Suprapubic skin (tissue), 4 donors: ENCODE measurements around the gene MMAB. TPM values are rescaled to one million over a fixed set of nuclear protein-coding genes. Genes with fewer than 3 reads are reported as not detected.
A peak's percentile ranks its signal among the peaks of the same experiment; 100 is the strongest.

Experiments
- DNase-seq, 2 donors: peaks; one replicate each; pipeline ENCODE4 v3.0.0-alpha.2; 2019; ENCODE audit warnings: low spot score in 2 of 2
- H3K27ac ChIP-seq: fragments of 200-600 bp; sonication (generic); one replicate; pipeline ENCODE4 v1.5.1; 2019
- H3K27me3 ChIP-seq: fragments of 200-600 bp; sonication (generic); one replicate; pipeline ENCODE4 v1.5.1; 2019
- H3K36me3 ChIP-seq: fragments of 200-600 bp; sonication (generic); one replicate; pipeline ENCODE4 v1.5.1; 2019
- H3K4me1 ChIP-seq: fragments of 200-600 bp; sonication (generic); one replicate; pipeline ENCODE4 v1.5.1; 2019
- H3K4me3 ChIP-seq: fragments of 200-600 bp; sonication (generic); one replicate; pipeline ENCODE4 v1.5.1; 2019; ENCODE audit warnings: mild to moderate bottlenecking
- H3K9me3 ChIP-seq: fragments of 200-600 bp; sonication (generic); one replicate; pipeline ENCODE4 v1.5.1; 2019
- EP300 ChIP-seq: sonication (generic); formaldehyde crosslinking; IDR thresholded peaks from one replicate; pipeline ENCODE4 v1.6.1; 2017; ENCODE audit warnings: antibody characterized with exemption
- POLR2A ChIP-seq, 2 donors: fragments of 450-650 bp; IDR thresholded peaks; one replicate each; pipeline ENCODE4 v1.6.1; 2017; ENCODE audit warnings: antibody characterized with exemption in 2 of 2, mild to moderate bottlenecking in 2 of 2, moderate library complexity in 2 of 2
- POLR2AphosphoS5 ChIP-seq, 3 donors: sonication (generic); formaldehyde crosslinking; IDR thresholded peaks; one replicate each; pipeline ENCODE4 v1.6.1; 2017; ENCODE audit warnings: antibody characterized with exemption in 3 of 3
- WGBS: methylation state at CpG from one replicate; pipeline ENCODE4 v1.1.5; 2018; 5-methylcytosine and 5-hydroxymethylcytosine counted together
- total RNA-seq, 4 donors: library from RNA; depleted of rRNA; stranded (reverse); fragments of >200 nt; gene quantifications; one replicate each; pipeline ENCODE4 v1.1.0, GENCODE V29; 2016
- TF ChIP-seq, protein P1 (sequence below), 2 donors: fragments of 200-600 bp in 1 of 2; fragments of 450-650 bp in 1 of 2; sonication (generic) in 1 of 2; IDR thresholded peaks; one replicate each; pipeline ENCODE4 v1.5.1; 2016 to 2019; ENCODE audit warnings: antibody characterized with exemption in 2 of 2, mild to moderate bottlenecking in 1 of 2, moderate library complexity in 1 of 2

The MMAB gene
- total RNA-seq, 4 donors from 2014 or later = 17.1 to 37.2 (median 24.5) TPM

DNA sequence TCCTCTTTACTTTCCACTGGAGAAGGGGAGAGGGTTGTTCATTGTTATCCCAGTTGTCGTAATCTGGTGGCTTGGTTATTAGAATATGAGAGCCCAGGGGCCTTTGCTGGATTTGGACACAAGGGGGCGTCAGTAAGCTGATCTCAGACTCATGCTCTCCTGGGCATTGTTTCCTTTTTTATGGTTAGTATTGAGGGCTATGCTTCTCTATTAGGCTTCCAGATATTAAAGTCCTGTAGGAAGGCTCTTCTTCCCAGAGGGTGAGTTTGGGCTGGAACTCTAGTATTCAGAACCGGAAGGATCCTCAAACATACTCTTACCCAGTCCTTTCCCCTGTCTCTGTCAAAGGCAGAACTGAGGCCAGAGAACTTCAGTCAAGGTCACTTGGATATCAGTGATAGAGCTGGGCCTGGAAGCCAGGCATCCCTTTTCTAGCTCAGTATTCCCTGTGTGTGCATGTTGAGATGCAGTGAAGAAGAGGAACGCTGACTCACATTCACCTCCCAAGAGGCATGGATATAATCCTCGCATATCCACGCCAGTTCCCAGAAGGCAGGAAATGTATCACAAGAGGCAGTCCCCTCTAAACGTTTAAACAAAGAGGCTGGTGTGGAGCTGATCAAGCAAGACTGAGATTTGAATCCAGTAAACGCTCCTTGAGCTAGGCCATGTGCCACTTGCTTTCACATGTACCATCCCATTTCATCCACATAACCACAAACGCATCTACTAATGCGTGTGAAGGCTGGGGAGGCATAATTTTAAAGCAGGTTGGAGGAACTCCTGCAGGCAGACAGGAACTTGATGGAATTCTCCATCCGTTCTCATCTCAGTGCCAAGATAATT lies 54.3 kb downstream of the MMAB start:
- H3K27ac ChIP-seq = peak overlapping the region; percentile 3
- WGBS = 61% methylated on average over 11 of the region's 11 CpGs
- no peak overlapping the region for H3K4me3 ChIP-seq
- peak in 1 of 2 donors; percentile 59 for DNase-seq
- peaks cover 96% of the 10 kb centered on the region for H3K36me3 ChIP-seq
- H3K9me3 ChIP-seq = no peaks in the 10 kb centered on the region
- TF ChIP-seq POLR2A (IDR thresholded peaks at IDR 0.05) = no peak
- TF ChIP-seq, protein P1, sequence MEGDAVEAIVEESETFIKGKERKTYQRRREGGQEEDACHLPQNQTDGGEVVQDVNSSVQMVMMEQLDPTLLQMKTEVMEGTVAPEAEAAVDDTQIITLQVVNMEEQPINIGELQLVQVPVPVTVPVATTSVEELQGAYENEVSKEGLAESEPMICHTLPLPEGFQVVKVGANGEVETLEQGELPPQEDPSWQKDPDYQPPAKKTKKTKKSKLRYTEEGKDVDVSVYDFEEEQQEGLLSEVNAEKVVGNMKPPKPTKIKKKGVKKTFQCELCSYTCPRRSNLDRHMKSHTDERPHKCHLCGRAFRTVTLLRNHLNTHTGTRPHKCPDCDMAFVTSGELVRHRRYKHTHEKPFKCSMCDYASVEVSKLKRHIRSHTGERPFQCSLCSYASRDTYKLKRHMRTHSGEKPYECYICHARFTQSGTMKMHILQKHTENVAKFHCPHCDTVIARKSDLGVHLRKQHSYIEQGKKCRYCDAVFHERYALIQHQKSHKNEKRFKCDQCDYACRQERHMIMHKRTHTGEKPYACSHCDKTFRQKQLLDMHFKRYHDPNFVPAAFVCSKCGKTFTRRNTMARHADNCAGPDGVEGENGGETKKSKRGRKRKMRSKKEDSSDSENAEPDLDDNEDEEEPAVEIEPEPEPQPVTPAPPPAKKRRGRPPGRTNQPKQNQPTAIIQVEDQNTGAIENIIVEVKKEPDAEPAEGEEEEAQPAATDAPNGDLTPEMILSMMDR (IDR thresholded peaks at IDR 0.05) = peak; percentile 61 to 72
- H3K27me3 ChIP-seq = no peaks in the 10 kb centered on the region
- H3K4me1 ChIP-seq = peaks cover 3% of the 10 kb centered on the region

DNA sequence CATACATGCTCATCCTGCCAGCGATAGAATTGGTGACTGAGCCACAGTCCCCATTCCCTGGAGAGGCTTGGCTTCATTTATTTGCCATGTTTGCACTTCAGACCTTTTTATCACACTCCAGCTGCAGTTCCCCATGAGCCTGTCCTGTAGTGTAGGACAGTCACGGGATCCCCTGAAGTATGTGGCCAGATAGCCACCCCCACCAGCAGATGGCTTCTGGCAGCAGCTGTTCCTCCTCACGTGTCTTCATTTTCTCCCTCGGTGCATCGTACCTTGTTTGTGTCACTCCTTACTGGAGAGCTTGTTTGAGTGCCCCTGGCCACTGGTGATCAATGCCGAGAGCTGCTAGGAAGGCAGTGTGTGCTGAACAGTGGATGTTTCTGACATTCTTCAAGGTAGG lies 55.7 kb downstream of the MMAB start:
- WGBS = 83% methylated on average over 6 of the region's 6 CpGs
- H3K27ac ChIP-seq = no peak overlapping the region
- no peak overlapping the region for H3K4me3 ChIP-seq
- no peaks in the 10 kb centered on the region for H3K27me3 ChIP-seq
- peaks cover 95% of the 10 kb centered on the region for H3K36me3 ChIP-seq
- no peaks in the 10 kb centered on the region for H3K9me3 ChIP-seq
- no peak for TF ChIP-seq POLR2A (IDR thresholded peaks at IDR 0.05)
- TF ChIP-seq EP300 = no peak
- TF ChIP-seq, protein P1 (IDR thresholded peaks at IDR 0.05) = no peak
- no peak for TF ChIP-seq POLR2AphosphoS5 (IDR thresholded peaks at IDR 0.05)
- DNase-seq = peak in 1 of 2 donors; percentile 11
- peaks cover 3% of the 10 kb centered on the region for H3K4me1 ChIP-seq

DNA sequence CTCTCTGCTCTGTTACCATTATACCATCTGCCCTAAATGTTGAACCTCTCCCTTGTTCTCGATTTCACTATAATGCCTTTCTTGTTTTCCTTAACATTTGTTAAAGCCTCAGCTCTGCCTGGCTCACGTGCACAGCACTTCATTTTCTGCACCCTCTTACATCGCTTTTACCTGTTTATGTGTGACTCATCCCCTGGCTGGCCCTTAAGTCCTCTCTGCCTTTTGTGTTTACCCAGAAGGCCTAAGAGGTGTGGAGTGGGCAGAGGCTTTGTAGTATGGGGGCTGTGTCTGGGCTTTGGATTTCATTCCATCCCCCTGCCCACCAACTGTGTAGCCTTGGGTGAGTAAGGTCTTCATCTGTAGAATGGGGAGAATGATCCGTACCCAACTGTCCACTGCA lies 59.3 kb downstream of the MMAB start:
- Histone ChIP-seq H3K27me3 (no peaks in the 10 kb centered on the region), H3K9me3 (no peaks in the 10 kb centered on the region), H3K4me1 (peaks cover 3% of the 10 kb centered on the region), H3K36me3 (peaks cover 95% of the 10 kb centered on the region), H3K4me3 (no peak overlapping the region), H3K27ac (no peak overlapping the region)
- WGBS = 92% methylated on average over 4 of the region's 4 CpGs
- no peak for DNase-seq
- no peak for TF ChIP-seq POLR2A (IDR thresholded peaks at IDR 0.05)
- no peak for TF ChIP-seq EP300
- TF ChIP-seq, protein P1 (IDR thresholded peaks at IDR 0.05) = no peak
- no peak for TF ChIP-seq POLR2AphosphoS5 (IDR thresholded peaks at IDR 0.05)

DNA sequence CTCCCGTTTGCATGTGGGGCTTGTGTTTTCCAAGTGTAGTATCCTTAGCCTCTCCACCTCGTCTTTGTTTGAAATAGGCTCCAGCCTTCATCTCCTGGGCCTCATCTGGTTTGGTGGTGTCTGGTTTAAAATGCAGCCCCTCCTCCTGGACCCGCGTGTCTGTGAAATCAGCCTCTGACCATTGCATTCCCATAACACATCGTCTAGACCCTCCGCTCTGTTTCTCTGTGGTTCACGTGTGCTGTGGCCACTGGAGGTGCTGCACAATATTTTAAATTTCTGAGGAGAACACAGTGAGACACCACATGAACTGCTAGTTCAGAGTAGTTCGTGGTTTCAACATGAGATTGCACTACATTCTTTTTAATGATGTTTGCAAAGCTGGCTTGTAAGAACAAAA lies 60.3 kb downstream of the MMAB start:
- H3K4me3 ChIP-seq = no peak overlapping the region
- no peaks in the 10 kb centered on the region for H3K9me3 ChIP-seq
- 76% methylated on average over 8 of the region's 8 CpGs for WGBS
- TF ChIP-seq, protein P1 (IDR thresholded peaks at IDR 0.05) = no peak
- TF ChIP-seq POLR2AphosphoS5 (IDR thresholded peaks at IDR 0.05) = no peak
- no peak for TF ChIP-seq POLR2A (IDR thresholded peaks at IDR 0.05)
- no peak for TF ChIP-seq EP300
- peaks cover 2% of the 10 kb centered on the region for H3K4me1 ChIP-seq
- no peak overlapping the region for H3K27ac ChIP-seq
- peaks cover 98% of the 10 kb centered on the region for H3K36me3 ChIP-seq
- no peak for DNase-seq
- H3K27me3 ChIP-seq = no peaks in the 10 kb centered on the region

DNA sequence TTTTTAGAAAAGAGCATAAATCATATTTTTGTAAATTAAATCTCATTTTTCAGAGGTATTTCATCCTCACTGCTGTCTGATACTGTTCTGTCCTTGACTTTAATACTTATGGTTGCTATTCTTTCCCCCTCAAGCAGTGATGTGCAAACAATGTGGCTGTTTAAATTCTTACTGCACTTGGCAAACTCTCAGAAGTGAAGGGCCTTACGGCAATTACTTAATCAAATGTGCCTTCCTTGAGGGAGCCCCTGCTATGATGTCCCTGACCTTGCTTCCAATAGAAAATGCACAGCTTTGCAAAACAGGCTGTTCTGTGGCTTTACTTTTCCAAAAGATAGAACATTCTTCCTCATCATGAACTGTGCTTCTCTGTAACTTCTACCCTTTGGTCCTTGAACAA lies 60.7 kb downstream of the MMAB start:
- no peak overlapping the region for H3K4me3 ChIP-seq
- no peak for DNase-seq
- TF ChIP-seq, protein P1 (IDR thresholded peaks at IDR 0.05) = no peak
- TF ChIP-seq POLR2AphosphoS5 (IDR thresholded peaks at IDR 0.05) (no peak), POLR2A (IDR thresholded peaks at IDR 0.05) (no peak), EP300 (no peak)
- H3K27ac ChIP-seq = no peak overlapping the region
- no peaks in the 10 kb centered on the region for H3K9me3 ChIP-seq
- 88% methylated on average over 1 of the region's 1 CpG for WGBS
- H3K27me3 ChIP-seq = no peaks in the 10 kb centered on the region
- H3K36me3 ChIP-seq = peaks cover 98% of the 10 kb centered on the region
- no peaks in the 10 kb centered on the region for H3K4me1 ChIP-seq
